Measurements from ENCODE around the gene GFRA1. TPM values are rescaled to one million over a fixed set of nuclear protein-coding genes. Genes with fewer than 3 reads are reported as not detected.

Gene GFRA1
- total and polyA plus RNA-seq, 2 of the 8 experiments (the other 6 are each of a cell fraction or from before 2014, with no cell fraction given), result 1.1 to 2.0 TPM

DNA sequence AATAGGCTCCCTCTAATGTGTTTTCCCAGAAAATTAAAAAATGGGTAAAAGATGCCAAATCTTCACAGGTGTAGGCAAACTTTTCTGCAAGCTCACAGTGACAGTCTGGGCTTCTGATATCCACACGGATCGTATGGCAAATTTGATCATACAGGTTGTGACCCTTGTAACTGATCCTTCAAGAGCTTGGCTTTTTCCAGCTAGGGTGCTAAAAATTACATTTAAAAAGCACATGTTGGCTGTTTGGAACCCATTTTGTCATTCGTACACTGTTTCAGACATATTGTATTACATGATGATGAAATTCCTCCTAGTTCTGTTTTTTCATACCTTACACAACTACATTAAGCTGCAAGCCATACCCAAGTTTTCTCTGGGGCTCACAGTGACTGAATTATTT lies 138.7 kb downstream of the GFRA1 start:
- Histone ChIP-seq H3K23me2 (ENCODE audit: low read depth, low read length) (no peaks in the 10 kb centered on the region), H3K14ac (ENCODE audit: insufficient read length) (no peak overlapping the region), H2BK20ac (ENCODE audit: low read length) (no peak overlapping the region), H3K4me3 (ENCODE audit: extremely low read depth in 1 of 4, insufficient read depth in 2 of 4, low read depth in 3 of 4, low read length in 4 of 4) (no peak overlapping the region), H3K27ac (ENCODE audit: low read depth, low read length) (no peak overlapping the region), H2BK15ac (ENCODE audit: low read length) (no peak overlapping the region), H4K91ac (replicated peaks; ENCODE audit: insufficient read length, low read length) (no peak overlapping the region), H2BK120ac (replicated peaks; ENCODE audit: low read depth, low read length) (no peak overlapping the region), H2BK12ac (ENCODE audit: low read depth, low read length) (no peak overlapping the region), H3K4me2 (ENCODE audit: insufficient read depth in 1 of 2, low read depth in 2 of 2, low read length in 2 of 2) (no peak overlapping the region), H3K4me1 (replicated peaks in 1 of 4; ENCODE audit: control insufficient read depth in 3 of 4, insufficient read depth in 4 of 4, low read length in 3 of 4) (peaks cover 0 to 4% (median 0%) of the 10 kb centered on the region in 4 experiments; a peak in 2 of 7 replicates), H3K56ac (replicated peaks; ENCODE audit: insufficient read length, low read depth, low read length) (no peak overlapping the region), H3K23ac (ENCODE audit: insufficient read length) (no peak overlapping the region), H4K8ac (ENCODE audit: extremely low read depth, insufficient read depth, low read length) (no peak overlapping the region), H3K9me3 (ENCODE audit: insufficient read depth in 2 of 2, low read depth in 1 of 2, low read length in 1 of 2) (no peaks in the 10 kb centered on the region), H4K20me1 (replicated peaks in 1 of 2; ENCODE audit: control insufficient read depth in 1 of 2, insufficient read depth in 2 of 2, low read length in 2 of 2) (no peaks in the 10 kb centered on the region), H3K79me1 (ENCODE audit: low read depth, low read length) (no peaks in the 10 kb centered on the region), H3K79me2 (ENCODE audit: control insufficient read depth in 1 of 2, insufficient read depth in 2 of 2, low read length in 2 of 2) (no peaks in the 10 kb centered on the region), H2AFZ (ENCODE audit: low read length) (no peak overlapping the region), H2AK5ac (ENCODE audit: low read depth, low read length) (no peak overlapping the region), H3K27me3 (replicated peaks in 1 of 4; ENCODE audit: control insufficient read depth in 3 of 4, extremely low read depth in 1 of 4, insufficient read depth in 3 of 4, low read length in 3 of 4) (no peaks in the 10 kb centered on the region), H2BK5ac (ENCODE audit: low read depth, low read length) (no peak overlapping the region), H3K36me3 (ENCODE audit: control insufficient read depth in 2 of 4, insufficient read depth in 4 of 4, low read length in 3 of 4) (no peaks in the 10 kb centered on the region), H3K4ac (replicated peaks; ENCODE audit: insufficient read length, low read depth, low read length) (no peak overlapping the region), H3K9ac (replicated peaks in 1 of 4; ENCODE audit: extremely low read depth in 1 of 4, low read depth in 3 of 4, low read length in 3 of 4) (no peak overlapping the region), H3K18ac (ENCODE audit: extremely low read depth, low read length) (no peak overlapping the region), H4K5ac (ENCODE audit: insufficient read length, low read depth, low read length) (no peak overlapping the region)
- POLR2A ChIA-PET (ENCODE audit: partially characterized antibody), result no interaction called here
- DNase-seq (ENCODE audit: low read depth in 1 of 2, low spot score in 2 of 2), result no peak
- FAIRE-seq, result no peak
- WGBS, 2 experiments (ENCODE audit: extremely low coverage in 1 of 2, insufficient coverage in 1 of 2, insufficient read length in 1 of 2, insufficient replicate concordance in 2 of 2, low coverage in 1 of 2, low lambda C conversion rate in 2 of 2, missing lambda C conversion rate in 1 of 2), result 93% methylated on average over 3 of the region's 3 CpGs; no CpG with 5 or more reads in 1 of the 2 experiments
- TF ChIP-seq CBX8 (IDR thresholded peaks at IDR 0.05; ENCODE audit: borderline replicate concordance, low read depth, low read length), result no peak
- CTCF ChIA-PET (ENCODE audit: partially characterized antibody), result interaction anchor here (1.4 to 2.1 kb wide), 2 partner anchors 9 to 13 kb away, joined by 4 to 6 read pairs; no protein-coding TSS in a partner anchor
